ENCODE measurements around the gene CGREF1. TPM values are rescaled to one million over a fixed set of nuclear protein-coding genes. Genes with fewer than 3 reads are reported as not detected.
"Not testable (repeated sequence)": the region's sequence is repeated elsewhere in the genome, so short reads cannot be mapped to it uniquely, and the experiment has no call there.

The CGREF1 gene
- total RNA-seq, 4 donors from 2014 or later: 3.7 to 8.5 TPM; not detected in 2

- H3K4me3 ChIP-seq (replicated peaks in 1 of 3): peak overlapping the region in 1 of 3 donors; percentile 30
- H3K9me3 ChIP-seq: no peaks in the 10 kb centered on the region
- H3K36me3 ChIP-seq: no peaks in the 10 kb centered on the region
- no peak for DNase-seq
- peaks cover 10 to 22% of the 10 kb centered on the region in 2 donors for H3K4me1 ChIP-seq
- no peak for TF ChIP-seq POLR2A (IDR thresholded peaks at IDR 0.05)
- no peak for TF ChIP-seq CTCF (IDR thresholded peaks at IDR 0.05)
- intact Hi-C loops (cut with DNase I): no loop called here
- H3K27me3 ChIP-seq: no peaks in the 10 kb centered on the region
- 69 to 83% methylated on average over 9 of the region's 14 CpGs for WGBS, 2 donors
- H3K27ac ChIP-seq: peak overlapping the region; percentile 60 to 67 (median 63)
These were observed 39.4 kb downstream of the CGREF1 start for GRCh38 chr2:27079233-27080139.

GRCh38 chr2:27078267-27079194, 40.4 kb downstream of the CGREF1 start, which contains the start of gene EMILIN1:
Gene EMILIN1 (plus strand): TSS chr2:27078615. CDS start chr2:27079066, 451 bp downstream.
- DNase-seq: peak; percentile 43 to 45
- Histone ChIP-seq H3K9me3 (no peaks in the 10 kb centered on the region), H3K4me3 (replicated peaks in 1 of 3) (peak within 1 kb of the TSS in 1 of 3 donors; percentile 30), H3K4me1 (peaks cover 10 to 24% of the 10 kb centered on the region in 2 donors), H3K27ac (peak within 1 kb of the TSS; percentile 60 to 67 (median 63)), H3K36me3 (no peaks in the 10 kb centered on the region), H3K27me3 (no peaks in the 10 kb centered on the region)
- intact Hi-C loops (cut with DNase I): no loop called here
- 30 to 36% methylated on average over 30 to 33 of the region's 41 CpGs for WGBS, 2 donors
- TF ChIP-seq CTCF (IDR thresholded peaks at IDR 0.05) (no peak), POLR2A (IDR thresholded peaks at IDR 0.05) (peak in 1 of 2 donors; percentile 16)

- H3K27ac ChIP-seq: no peak overlapping the region
- DNase-seq: no peak
- H3K4me1 ChIP-seq: peaks cover 15 to 30% of the 10 kb centered on the region in 2 donors
- no peak overlapping the region for H3K4me3 ChIP-seq (replicated peaks in 1 of 3)
- intact Hi-C loops (cut with DNase I): no loop called here
- no peak for TF ChIP-seq POLR2A (IDR thresholded peaks at IDR 0.05)
- no peak for TF ChIP-seq CTCF (IDR thresholded peaks at IDR 0.05)
- no peaks in the 10 kb centered on the region for H3K9me3 ChIP-seq
- H3K36me3 ChIP-seq: no peaks in the 10 kb centered on the region
- WGBS, 2 donors: 78 to 80% methylated on average over 7 of the region's 7 CpGs
- H3K27me3 ChIP-seq: no peaks in the 10 kb centered on the region
These were observed 41.7 kb downstream of the CGREF1 start for GRCh38 chr2:27077231-27077630.

- Histone ChIP-seq H3K27ac (no peak overlapping the region), H3K4me3 (replicated peaks in 1 of 3) (no peak overlapping the region), H3K27me3 (no peaks in the 10 kb centered on the region), H3K9me3 (no peaks in the 10 kb centered on the region), H3K4me1 (peaks cover 13 to 23% of the 10 kb centered on the region in 2 donors), H3K36me3 (no peaks in the 10 kb centered on the region)
- WGBS, 2 donors: 84 to 87% methylated on average over 4 of the region's 4 CpGs
- no peak for DNase-seq
- TF ChIP-seq CTCF (IDR thresholded peaks at IDR 0.05) (no peak), POLR2A (IDR thresholded peaks at IDR 0.05) (no peak)
- intact Hi-C loops (cut with DNase I): no loop called here
These were observed 42.6 kb downstream of the CGREF1 start for GRCh38 chr2:27076323-27076722.

- H3K9me3 ChIP-seq; H3K36me3 ChIP-seq; H3K4me3 ChIP-seq (replicated peaks in 1 of 3); DNase-seq; H3K27me3 ChIP-seq; H3K27ac ChIP-seq; intact Hi-C loops (cut with DNase I): not testable (repeated sequence)
- 73 to 78% methylated on average over 6 of the region's 6 CpGs for WGBS, 2 donors
- peaks cover 13 to 18% of the 10 kb centered on the region in 2 donors for H3K4me1 ChIP-seq
These were observed 43.4 kb downstream of the CGREF1 start for GRCh38 chr2:27075566-27075871.
